Measurements from ENCODE around the gene GJB2.

DNA sequence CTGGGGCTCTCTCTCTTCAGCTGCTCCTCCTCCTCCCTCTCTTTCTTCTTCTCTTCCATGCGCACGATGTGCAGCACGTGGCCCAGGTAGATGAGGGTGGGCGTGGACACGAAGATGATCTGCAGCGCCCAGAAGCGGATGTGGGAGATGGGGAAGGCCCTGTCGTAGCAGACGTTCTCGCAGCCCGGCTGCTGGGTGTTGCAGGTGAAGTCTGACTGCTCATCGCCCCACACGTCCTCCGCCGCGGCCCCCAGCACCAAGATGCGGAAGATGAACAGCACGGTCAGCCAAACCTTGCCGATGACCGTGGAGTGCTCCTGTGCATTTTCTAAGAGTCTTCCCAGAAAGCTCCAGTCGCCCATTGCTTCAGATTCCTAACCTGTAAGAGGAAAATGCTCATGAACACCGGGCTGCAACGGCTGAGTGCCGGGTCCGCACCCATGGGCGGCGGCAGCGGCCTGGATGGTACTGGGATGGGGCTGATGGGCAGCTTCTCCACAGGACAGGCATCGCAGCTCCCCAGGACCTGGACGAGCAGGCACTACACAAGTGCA lies 49.7 kb downstream of the GJB2 start:
- TF ChIP-seq, protein P1, sequence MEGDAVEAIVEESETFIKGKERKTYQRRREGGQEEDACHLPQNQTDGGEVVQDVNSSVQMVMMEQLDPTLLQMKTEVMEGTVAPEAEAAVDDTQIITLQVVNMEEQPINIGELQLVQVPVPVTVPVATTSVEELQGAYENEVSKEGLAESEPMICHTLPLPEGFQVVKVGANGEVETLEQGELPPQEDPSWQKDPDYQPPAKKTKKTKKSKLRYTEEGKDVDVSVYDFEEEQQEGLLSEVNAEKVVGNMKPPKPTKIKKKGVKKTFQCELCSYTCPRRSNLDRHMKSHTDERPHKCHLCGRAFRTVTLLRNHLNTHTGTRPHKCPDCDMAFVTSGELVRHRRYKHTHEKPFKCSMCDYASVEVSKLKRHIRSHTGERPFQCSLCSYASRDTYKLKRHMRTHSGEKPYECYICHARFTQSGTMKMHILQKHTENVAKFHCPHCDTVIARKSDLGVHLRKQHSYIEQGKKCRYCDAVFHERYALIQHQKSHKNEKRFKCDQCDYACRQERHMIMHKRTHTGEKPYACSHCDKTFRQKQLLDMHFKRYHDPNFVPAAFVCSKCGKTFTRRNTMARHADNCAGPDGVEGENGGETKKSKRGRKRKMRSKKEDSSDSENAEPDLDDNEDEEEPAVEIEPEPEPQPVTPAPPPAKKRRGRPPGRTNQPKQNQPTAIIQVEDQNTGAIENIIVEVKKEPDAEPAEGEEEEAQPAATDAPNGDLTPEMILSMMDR (IDR thresholded peaks at IDR 0.05): no peak
- no peak for TF ChIP-seq POLR2A (IDR thresholded peaks at IDR 0.05)
